ENCODE measurements around the gene TEX51. TPM values are rescaled to one million over a fixed set of nuclear protein-coding genes. Genes with fewer than 3 reads are reported as not detected.

TEX51 gene
- total RNA-seq, 2 donors from 2014 or later, result not detected

DNA sequence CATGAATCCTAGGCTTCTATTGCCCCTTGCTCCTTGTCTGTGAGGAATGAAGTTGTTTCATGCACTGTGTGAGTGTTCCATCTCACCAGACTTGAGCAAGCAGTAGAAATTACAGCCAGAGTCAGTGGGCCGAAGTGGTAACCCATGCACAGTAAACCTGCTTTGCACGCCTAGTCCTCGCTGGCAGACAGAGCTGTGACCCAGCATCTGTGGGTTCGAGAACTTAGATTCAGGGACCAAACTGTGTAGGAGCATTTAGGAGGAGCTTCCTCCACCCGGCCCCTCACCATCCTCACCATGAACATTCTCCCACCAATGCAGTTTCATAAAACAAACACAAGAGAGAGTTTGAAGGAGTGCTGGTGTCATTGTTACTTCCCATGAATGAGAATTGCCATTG lies 21.6 kb upstream of the TEX51 start:
- intact Hi-C loops (cut with DNase I, micrococcal nuclease), result no loop called here
- no peak for ATAC-seq
- no peak for DNase-seq

DNA sequence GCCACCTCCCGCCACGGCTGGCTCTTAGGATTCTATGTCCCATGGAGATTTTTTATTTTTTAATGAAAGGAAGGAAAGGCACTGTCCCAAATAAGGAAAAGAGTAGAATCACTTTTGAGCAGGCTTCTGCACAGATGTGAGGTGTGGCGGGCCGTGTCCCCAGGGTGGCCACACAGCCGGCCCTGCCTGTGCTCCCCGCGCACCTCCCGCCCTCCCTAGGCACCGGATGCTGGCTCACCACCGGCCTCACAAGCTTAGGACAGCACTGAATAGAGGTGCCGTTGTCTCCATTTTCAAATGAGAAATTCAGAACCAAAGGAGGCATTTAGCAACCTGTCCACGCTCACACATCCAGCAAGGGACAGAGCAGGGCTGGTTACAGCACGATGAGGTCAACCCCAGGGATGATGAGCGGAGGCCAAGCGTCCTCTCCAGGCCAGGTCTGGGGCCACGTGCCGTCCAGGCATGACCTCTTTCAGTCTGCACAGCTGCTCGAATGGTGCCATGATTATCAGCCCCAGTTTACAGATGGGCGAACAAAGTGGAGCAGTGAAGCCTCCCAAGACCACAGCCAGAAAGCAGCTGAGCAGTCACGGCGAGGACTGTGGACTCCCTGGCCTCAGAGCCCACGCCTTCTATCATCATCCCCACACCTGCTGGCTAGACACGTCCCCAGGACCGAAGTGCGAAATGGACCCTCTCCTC lies 20.7 kb upstream of the TEX51 start:
- intact Hi-C loops (cut with DNase I, micrococcal nuclease), result no loop called here
- no peak for DNase-seq
- no peak for ATAC-seq

DNA sequence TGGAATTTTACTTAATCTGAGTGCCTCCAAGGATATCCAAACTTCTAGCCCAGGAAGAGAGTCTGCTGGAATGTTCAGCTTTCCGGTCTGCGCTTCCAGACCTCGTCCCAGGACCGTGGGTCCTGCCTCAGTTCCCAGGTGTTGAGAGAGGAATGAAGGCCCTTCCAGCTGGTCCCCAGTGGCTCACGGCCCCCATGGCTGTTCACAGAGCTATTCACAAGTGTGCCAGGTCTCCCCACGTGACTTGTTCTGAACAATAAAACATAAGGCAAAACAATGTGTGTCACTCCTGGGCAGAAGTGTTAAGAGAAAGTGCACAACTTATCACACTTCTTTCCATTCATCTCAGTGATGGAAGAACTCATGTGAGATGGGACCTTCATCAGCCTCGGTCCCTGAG lies 20.1 kb upstream of the TEX51 start:
- no peak for ATAC-seq
- intact Hi-C loops (cut with DNase I, micrococcal nuclease), result no loop called here

DNA sequence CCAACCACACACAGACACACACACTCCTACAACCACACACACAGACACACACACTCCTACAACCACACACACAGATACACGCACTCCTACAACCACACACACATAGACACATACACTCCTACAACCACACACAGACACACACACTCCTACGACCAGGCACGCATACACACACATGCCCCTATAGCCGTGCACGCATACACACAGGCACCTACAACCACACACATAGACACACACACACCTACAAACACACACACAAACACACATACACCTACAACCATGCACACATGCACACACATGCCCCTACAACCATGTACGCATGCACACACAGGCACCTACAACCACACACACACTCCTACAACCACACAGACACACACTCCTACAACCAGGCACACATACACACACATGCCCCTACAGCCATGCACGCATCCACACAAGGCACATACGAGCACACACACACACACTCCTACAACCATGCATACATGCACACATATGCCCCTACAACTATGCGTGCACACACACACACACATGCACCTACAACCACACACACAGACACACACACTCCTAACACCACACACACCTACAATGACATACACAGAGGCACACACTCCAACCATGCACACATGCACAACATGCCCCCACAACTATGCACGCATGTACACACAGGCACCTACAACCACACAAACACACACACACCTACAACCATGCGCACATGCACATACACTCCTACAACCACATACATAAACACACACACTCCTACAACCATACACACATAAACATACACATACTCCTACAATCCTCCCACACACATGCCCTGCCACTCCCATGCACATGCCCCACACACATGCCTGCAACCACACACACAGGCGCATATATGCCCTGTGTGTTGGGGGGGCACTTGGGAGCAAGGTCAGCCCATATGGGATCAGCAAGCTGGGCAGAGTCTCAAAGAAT lies 19.1 kb upstream of the TEX51 start:
- no peak for DNase-seq

More for the DNA sequence above, 20.1 kb upstream of the TEX51 start:
- DNase-seq, result no peak

DNA sequence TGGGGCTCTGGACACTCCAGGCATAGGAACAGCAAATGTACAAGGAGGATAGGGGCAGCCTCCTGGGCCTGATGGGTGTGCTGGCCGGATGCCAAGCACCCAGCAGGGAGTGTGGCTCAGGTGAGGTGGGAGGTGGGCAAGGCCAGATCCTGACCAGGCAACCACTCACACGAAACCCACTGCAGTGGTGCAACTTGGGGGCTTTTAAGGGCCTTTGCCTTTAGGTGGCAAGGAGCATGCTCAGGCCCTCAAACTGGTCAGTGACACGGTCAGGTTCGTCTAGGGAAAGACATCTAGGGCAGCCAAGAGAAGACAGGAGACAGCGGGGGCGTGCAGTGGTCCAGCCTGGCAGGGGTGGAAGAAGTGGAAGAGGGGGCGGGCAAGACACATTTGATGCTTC lies 18.4 kb upstream of the TEX51 start:
- intact Hi-C loops (cut with DNase I, micrococcal nuclease), result no loop called here
- DNase-seq (no peak), ATAC-seq (no peak)

More for the DNA sequence above, 19.1 kb upstream of the TEX51 start:
- intact Hi-C loops (cut with DNase I, micrococcal nuclease), result no loop called here
- ATAC-seq, result no peak

DNA sequence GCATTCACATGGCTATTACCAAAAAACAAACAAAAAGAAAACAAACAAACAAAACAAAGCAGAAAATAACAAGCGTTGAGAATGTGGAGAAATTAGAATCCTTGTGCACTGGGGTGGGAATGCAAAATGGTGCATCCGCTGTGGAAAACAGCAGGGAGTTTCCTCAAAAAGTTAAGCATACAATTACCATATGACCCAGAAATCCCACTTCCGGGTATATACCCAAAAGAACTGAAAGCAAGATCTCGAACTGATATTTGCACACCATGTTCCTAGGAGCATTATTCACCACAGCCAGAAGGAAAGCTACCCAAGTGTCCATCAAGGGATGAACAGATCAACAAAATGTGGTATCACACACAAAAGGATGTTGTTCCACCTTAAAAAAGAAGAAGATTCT lies 17.9 kb upstream of the TEX51 start:
- DNase-seq, result no peak
- intact Hi-C loops (cut with DNase I, micrococcal nuclease), result no loop called here
- no peak for ATAC-seq

DNA sequence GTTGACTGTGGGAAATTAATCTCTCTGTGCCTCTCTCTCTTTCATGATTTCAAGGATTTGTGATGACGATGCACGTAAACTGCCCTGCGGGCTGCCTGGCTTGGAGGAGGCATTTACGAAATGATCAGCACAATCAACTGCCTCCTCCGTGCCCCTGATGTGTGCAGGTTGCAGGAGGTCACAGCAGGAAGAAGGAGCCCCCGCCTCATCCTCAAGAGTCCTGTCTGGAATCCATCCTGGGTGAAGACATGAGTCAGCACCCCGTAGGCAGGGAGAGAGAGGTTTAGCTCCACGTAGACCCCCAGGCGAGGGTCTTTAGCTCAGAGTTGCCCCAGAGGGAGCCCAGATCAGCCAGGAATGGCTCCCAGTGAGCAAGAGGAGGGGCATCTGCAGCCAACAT lies 17.1 kb upstream of the TEX51 start:
- intact Hi-C loops (cut with DNase I, micrococcal nuclease), result no loop called here
- DNase-seq (no peak), ATAC-seq (no peak)

DNA sequence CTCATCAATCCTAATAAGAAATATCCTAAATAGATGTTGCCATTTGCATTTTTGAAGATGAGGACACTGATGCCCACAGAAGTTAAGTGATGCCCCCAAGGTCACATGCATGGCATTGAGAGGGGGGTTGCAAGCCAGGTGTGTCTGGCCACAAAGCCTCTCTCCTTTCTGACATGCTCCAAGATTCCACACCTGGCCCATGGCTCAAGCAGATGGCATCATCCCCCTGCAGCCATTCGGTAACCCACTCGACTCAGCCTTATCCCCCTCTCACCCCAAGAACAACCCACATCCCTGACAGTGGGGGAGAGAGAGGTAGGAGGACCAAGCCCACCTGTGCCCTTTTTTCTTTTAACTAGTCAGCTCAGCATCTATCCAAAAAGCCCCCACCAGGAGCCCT lies 16.5 kb upstream of the TEX51 start:
- ATAC-seq (no peak), DNase-seq (no peak)
- intact Hi-C loops (cut with DNase I, micrococcal nuclease), result no loop called here

DNA sequence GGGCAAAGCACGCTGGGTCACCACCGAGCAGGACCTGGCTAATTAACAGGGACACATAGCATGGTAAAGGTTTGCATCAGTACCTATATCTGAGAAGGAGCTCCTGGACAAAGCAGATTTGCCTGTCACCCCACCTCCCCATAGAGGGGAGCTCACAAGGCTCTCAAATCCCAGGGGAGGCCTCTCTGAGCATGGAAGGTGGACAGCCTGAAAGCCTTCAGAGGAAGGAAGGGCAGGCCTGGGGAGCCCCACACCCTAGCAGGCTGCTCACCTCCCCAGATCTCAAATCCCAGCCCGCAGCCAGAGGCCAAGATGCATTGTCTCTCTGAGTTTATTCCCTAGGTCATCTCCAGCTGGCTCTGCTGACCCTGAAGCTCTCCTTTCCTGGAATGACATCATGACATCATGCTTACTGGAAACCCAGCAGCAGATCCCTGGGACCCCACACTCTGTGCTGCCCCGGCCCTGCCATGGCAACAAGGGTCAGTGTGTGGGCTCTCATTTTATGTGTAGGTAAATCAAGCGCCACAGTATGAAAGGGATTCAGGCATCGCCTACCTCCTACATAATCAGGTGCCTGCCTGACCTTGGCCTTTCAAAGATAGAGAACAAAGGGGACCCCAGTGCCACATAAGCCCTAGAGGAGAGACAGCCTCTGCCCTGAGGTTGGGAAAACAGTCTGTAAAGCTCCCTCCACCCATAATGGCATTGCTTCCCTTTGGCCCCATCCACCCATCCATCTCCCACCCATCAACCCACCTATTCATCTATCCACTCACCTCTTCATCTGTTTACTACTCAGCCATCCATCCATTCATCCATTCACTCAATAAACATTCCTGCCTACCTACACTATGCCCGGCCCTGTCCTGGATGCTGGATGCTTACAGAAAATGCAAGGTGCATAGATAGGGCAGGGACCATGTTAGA lies 15.7 kb upstream of the TEX51 start:
- ATAC-seq (no peak), DNase-seq (no peak)
- intact Hi-C loops (cut with DNase I, micrococcal nuclease), result no loop called here

DNA sequence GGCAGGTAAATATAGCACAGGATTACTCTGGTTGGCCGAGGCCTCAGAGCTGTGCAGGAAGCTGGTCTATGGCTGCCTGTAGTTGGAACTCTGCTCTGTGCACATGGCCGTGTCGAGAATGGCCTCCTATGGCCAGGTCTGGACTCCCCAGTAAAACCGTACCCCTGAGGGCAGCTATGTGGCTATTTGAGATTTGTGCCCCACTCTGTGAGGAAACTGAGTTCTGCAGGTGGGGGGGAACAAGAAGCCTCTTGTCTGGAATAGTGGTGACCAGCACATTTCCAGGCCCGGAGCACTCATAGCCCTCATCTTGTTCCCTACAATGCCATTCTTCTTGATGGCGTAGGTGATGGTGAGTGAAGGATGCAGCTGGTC lies 15.0 kb upstream of the TEX51 start:
- DNase-seq (no peak), ATAC-seq (no peak)
- intact Hi-C loops (cut with DNase I, micrococcal nuclease), result no loop called here

DNA sequence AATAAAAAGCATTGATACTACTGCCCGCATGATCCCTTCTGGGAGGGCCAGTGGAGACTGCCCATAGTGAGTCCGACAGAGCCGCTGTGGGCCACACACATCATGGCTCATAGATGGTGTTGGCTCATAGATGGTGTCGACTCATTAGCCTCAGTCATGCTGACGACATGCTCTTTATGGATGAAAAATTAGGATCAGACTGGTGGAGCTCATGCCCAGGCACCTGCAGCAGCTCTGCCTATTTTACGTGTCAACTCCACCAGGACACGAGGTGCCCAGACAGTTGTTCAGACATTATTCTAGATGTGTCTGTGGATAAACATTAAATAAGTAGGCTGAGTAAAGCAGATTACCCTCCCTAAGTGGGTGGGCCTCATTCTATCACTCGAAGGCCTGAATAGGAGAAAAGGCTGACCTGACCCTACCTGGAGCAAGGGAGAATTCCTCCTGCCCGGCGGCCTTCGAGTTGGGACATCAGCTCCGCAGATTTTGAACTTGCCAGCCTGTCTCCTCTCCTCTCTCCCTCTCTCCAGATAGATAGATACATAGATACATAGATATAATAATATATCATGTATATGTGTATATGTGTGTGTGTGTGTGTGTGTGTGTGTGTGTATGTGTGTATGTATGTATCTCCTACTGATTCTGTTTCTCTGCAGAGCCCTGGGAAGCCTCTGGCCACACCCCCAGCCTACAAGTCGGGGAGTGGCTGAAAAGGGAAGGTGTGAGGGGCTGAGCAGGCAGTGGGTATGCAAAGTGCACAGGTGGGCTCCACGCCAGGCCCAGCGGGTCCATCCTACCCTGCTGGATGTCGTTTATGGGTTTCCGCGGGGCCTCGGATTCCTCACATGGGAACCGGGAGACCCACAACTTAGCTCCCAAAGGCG lies 13.6 kb upstream of the TEX51 start:
- DNase-seq, result no peak
- intact Hi-C loops (cut with DNase I, micrococcal nuclease), result no loop called here
- ATAC-seq, result no peak

DNA sequence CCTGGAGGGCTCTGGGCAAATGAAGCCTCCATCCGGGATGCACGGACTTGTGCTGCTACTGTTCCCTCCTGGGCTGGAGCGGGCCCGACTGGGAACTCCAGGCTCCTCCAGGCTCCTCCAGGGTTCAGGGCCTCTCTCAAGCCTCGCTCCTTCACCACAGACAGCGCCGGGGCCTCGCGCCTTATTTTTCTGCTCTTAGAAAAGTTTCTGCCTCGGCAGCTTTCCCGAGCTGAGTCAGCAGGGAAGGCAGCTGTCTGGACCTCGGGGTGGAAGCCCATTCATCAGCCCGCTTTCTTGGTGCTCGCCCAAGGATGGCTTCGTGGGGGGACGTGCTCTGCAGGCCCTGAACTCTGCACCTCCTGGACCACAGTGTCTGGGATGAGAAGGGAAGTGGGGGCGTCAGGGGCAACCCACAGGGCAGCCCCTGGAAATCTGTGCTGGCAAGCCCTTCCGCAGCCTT lies 12.9 kb upstream of the TEX51 start:
- intact Hi-C loops (cut with DNase I, micrococcal nuclease), result no loop called here
- no peak for ATAC-seq
- DNase-seq, result peak in 1 of 2 donors; percentile 21

DNA sequence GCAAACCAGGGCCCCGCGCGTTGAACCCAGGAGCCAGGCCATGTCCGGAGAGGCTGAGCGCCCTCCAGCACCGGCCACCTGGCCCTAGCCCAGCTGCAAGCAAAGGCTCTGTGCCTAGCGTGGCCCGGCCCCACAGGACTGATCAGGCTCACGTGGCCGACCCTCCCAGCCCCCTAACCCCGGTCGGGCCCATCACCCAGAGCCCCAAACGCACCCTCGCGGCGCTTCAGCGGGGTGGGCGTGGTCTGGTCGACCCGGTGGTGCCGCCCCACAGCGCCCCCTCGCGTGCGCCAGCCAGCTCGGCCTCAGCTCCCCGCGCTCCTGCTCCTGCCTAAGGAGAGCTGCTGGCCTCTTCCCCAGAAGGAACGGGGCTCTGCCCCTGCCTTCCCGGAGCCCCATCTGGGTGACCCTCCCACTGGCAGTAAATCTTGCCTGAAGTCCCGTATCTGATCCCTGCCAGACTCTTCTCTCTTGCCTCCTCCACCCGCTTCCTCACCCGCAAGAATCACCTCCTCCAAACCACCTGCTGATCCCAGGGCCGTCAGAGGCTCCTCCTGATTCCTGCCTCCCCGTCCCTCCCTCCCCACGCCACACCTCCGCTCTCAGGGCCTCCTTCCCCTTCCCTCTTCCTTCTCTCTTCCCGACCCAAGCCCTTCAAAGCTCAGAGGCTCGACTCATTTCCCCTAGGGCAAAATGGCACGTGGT lies 12.3 kb upstream of the TEX51 start:
- DNase-seq, result peak; percentile 55 to 82
- peak; percentile 95 for ATAC-seq
- intact Hi-C loops (cut with DNase I, micrococcal nuclease), result no loop called here

DNA sequence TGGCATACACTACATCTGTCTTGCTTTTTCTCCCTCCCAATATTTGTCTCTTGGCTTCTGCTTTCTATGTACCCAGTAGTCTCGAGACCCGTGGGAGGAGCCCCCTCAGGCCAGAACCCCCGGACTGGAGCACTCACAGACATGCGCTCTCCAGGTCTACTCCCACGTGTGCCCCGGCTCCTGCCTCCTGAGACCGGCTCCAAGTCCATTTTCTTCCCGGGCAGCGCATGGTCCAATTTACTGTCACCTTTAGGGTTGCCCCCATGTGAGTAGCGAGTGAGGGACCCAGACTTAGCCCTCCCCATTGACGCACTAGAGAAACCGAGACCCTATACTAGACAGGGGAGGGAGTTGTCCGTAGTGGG lies 11.8 kb upstream of the TEX51 start:
- intact Hi-C loops (cut with DNase I, micrococcal nuclease), result no loop called here
- DNase-seq (no peak), ATAC-seq (no peak)

DNA sequence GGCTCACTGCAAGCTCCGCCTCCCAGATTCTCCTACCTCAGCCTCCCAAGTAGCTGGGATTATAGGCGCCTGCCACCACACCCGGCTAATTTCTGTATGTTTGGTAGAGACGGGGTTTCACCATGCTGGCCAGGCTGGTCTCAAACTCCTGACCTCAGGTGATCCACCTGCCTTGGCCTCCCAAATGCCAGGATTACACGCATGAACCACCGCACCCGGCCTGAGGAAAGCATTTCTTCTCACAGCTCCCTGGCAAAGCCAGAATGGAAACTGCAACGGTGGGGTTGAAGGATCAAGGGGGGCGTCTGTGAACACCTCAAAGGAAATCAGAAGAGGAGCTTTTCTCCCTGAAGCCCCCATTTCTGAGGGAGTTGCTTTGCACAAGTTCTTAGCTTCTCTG lies 11.2 kb upstream of the TEX51 start:
- DNase-seq (no peak), ATAC-seq (no peak)
- intact Hi-C loops (cut with DNase I, micrococcal nuclease), result no loop called here

DNA sequence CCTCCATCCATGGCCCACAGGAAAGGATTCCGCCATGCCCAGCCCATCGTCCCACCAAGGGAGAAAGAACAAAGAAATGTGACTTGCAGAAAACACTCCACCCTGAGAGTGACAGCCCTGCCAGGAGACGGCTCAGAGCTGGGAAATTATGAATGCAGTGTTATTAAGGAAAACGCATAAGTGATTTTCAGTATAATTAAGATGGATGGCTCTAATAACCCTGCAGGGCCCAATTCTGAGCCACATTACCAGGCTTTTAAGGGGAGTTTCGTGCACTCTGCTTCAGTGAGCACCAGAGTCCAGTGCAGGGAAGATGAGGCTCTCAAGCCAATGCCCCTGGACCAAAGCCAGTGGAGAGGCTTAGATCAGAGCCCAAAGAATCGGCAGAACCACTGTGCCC lies 10.6 kb upstream of the TEX51 start:
- intact Hi-C loops (cut with DNase I, micrococcal nuclease), result no loop called here
- DNase-seq (no peak), ATAC-seq (no peak)

DNA sequence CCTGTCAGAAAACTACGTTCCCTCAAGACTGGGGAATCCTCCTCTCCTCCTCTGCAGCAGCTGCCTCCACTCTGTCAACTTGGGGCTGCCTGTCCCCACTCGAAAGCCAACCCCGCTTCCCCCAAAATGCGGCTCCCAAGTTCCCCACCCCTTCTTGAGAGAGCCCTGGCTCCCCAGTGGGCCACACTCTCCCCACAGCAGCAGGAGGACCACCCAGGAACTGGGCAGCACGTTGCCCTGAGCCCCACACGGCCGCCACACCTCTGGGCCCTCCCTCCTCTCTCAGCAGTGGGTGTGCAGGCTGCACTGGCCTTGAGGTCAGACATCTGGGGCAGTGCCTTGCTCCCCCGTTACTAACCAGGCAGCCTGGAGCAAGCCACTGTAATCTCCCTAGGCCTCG lies 9.6 kb upstream of the TEX51 start:
- no peak for DNase-seq
- ATAC-seq, result no peak
- intact Hi-C loops (cut with DNase I, micrococcal nuclease), result no loop called here
